ENCODE results near the gene NTN1.

The NTN1 gene

GRCh38 chr17:9223531-9223930 lies 202.2 kb downstream of the NTN1 start:
- DNase-seq, result no peak

- DNase-seq, result no peak
Measured at GRCh38 chr17:9224485-9224884, 203.2 kb downstream of the NTN1 start.

DNA sequence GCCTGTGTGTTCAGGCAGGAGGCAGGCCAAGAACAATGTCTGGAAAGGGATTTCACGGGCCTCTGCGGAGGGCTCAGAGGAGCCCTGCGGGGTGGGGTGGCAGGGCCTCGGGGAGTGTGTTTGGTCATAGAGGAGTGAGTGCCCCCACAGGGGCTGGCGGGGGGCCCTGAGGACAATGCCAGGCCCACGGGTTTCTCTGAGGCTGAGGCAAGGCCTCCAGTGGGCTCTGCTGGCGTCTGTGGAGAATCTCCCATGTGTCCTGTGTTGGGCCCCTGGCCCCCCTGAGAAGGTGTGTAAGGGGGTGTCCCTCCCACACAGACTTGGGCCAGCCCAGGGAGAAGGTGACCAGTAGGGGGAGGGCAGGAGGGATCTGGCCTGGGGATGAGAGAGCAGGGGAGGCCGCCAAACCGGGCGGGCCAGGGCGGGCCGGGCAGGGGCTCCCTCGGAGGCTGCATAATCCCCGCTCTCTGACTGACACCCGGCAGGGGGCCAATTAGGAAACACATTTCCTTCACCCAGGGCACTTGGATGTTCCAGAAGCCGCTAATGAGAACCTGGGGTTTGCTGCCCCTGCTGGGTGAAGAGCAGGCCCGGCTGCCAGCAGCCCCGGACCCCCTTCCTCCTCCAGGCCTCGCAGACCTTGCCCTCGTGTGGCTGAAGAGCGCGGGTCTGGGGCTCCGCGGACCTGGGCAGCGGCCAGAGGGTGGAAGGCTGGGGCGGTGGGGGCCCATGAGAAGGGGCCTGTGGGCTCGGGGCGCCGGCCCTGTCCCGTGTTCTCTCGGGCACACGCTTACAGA lies 204.2 kb downstream of the NTN1 start:
- DNase-seq, result no peak

DNA sequence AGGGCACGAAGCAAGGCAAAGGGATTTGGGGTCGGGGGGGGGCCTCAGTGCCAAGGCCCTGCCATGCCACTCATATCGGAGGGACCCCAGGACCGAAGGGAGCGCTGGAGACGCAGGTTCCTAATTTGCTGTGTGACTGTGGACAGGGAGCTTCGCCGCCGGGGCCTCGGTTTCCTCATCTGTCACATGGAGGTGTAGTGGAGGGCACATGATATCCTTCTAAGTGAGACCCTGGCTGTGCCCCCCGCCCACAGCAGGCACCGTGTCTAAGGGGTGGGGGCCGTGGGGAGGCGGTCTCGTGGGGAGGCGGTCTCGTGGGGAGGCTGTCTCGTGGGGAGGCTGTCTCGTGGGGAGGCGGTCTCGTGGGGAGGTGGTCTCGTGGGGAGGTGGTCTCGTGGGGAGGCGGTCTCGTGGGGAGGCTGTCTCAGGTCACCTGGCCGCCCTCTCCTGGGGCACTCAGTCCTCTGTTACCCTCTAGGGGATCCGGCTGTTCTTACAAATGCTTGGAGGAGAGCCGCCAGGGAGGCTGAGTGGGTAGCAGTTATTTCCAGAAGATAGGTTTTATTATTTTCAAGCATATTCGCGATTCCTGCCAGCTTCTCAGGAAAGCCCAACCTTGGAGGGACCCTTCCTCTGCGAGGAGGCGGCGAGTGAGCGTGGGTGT lies 205.0 kb downstream of the NTN1 start:
- DNase-seq, result no peak

- no peak for DNase-seq
Measured at GRCh38 chr17:9226794-9227135, 205.5 kb downstream of the NTN1 start.

DNA sequence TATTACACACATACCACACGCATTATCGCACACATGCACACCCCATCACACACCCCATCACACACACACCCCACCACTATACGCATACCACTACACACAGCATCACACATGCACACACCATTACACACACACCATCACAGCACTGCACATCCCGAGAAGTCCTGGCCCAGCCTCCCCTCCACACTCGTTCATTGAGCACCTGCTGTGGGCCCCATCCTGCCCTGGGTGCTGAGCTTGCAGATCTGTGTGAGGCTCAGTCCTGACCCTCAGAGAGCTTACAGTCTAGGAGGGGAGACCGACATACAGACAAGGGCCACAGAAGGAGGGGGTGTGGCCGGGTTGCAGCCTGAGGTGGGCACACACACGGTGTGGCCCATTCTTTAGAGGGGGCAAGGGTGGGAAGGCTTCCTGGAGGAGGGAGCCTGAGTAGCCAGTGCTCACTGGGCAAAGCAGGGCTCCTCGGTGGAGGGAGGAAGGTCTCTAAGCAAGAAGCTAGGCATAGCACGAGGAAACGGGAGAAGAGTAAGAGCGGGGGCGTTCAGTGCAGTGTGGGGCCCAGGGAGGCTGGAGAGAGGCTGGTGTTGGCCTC lies 206.6 kb downstream of the NTN1 start:
- DNase-seq, result no peak

- DNase-seq, result no peak
Measured at GRCh38 chr17:9228408-9229159, 207.3 kb downstream of the NTN1 start.

- DNase-seq, result no peak
Measured at GRCh38 chr17:9229160-9229825, 208.0 kb downstream of the NTN1 start.

- no peak for DNase-seq
Measured at GRCh38 chr17:9229826-9230201, 208.5 kb downstream of the NTN1 start.

DNA sequence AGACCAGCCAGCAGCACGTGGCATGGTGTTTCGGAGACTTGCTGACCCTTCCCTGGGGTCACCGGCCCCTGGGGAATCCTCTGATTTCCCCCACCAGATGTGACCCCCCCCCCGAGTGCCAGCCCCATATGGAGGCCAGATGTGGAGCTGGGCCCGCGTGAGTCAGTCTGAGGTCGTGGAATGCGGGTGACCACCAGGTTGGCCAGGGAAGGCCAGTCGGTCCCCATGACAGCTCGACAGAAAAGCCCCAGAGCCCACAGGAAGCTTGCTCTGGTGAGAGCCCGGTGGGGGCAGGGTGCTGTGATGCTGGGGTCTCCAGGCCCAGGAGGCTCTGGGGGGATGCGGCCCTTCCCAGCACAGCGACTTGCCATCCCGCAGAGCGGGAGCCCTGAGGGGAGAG lies 209.0 kb downstream of the NTN1 start:
- DNase-seq, result no peak

GRCh38 chr17:9230861-9231260 lies 209.6 kb downstream of the NTN1 start:
- DNase-seq, result no peak

GRCh38 chr17:9231449-9232154 lies 210.3 kb downstream of the NTN1 start:
- DNase-seq, result no peak

- no peak for DNase-seq
Measured at GRCh38 chr17:9232155-9232475, 210.8 kb downstream of the NTN1 start.

GRCh38 chr17:9232591-9233270 lies 211.4 kb downstream of the NTN1 start:
- DNase-seq, result no peak

- no peak for DNase-seq
Measured at GRCh38 chr17:9233271-9233599, 211.9 kb downstream of the NTN1 start.

DNA sequence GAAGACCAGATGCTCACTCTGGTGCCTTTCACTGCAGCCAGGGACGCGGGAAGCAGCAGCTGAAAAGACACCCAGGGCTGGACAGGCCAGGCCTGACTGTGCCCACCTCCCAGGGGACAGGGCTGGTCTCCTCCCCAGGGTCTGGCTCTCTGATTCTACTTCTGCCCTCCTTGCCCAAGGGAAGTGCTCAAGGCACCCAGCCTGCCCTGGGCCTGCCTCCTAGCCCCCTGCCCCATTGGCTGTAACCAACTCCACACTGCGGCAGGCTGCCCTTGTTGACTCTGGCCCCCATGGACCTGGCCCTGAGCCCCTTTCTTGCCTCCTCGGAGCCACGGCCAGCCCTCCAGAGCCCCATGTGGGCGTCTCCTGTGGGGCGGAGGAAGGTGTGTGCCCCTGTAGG lies 212.5 kb downstream of the NTN1 start:
- DNase-seq, result no peak

- DNase-seq, result no peak
Measured at GRCh38 chr17:9234389-9234945, 213.2 kb downstream of the NTN1 start.

DNA sequence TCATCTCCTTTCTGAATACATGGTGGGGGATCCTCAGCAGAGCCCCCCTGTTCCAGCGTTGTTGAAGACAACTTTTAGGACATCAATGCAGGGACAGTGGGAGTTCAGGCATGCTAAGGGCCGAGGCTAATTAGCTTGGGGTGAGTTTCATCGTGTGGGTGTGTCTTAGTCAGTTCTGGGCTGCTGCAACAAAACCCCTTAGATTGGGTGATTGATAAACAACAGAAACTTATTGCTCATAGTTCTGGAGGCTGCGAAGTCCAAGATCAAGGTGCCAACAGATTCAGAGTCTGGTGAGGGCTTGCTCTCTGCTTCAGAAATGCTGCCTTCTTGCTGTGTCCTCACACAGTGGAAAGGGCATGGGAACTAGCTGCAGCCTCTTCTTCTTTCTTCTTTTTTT lies 214.0 kb downstream of the NTN1 start:
- DNase-seq, result no peak

- no peak for DNase-seq
Measured at GRCh38 chr17:9236286-9237052, 215.2 kb downstream of the NTN1 start.

GRCh38 chr17:9237053-9237410 lies 215.7 kb downstream of the NTN1 start:
- DNase-seq, result no peak

DNA sequence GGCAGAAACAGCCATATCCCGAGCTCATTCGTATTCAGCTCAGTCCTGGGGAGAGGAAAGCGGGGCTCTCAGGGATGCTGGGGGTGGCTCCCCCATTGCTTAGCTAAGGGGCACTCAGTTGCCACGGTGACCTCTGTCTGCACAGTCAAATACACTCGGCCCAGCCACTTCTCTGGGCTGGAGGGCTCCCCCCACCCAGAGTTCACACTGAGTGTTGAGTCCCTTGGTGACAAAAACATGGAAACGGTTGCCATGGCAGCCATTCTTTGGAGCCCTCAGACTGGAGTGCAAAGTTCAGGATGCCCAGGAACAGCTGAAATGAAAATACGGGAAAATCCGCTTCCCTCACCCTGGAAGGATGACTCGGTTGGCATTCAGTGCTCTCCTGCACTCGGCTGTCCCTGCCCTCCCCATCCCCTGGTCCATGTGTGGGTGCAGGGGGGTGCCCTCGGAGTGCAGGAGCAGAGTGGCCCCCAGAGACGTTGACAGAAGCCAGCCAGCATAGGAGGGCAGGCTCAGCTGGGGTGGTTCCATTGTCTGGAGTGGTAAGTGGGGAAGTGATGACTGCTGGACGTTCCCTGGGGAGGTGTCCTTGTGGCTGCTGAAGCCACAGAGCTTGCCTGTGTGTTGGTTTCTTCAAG lies 216.5 kb downstream of the NTN1 start:
- DNase-seq, result no peak
